HK-2 (cell line): ENCODE results near the gene MAN1C1.
"Not testable (repeated sequence)": the region's sequence is repeated elsewhere in the genome, so short reads cannot be mapped to it uniquely, and the experiment has no call there.

ENCODE experiments used
- DNase-seq: peaks from one replicate; pipeline ENCODE4 v3.0.0-alpha.2; 2018; ENCODE audit not compliant: unreplicated experiment

MAN1C1 gene

DNA sequence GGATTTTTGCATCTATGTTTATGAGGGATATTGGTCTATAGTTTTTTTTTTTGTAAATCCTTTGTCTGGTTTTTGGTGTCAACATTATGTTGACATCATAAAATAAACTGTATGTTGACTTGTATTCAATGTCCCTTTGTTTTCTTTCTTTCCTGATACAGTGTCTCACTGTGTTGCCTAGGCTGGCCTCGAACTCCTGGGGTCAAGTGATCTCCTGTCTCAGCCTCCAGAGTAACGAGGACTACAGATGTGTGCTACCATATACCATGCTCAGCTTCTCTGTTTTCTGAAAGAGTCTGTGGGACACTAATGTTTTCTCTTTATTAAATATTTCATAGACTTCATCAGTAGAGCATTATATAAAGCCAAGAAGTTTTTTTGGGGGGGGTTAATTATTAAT, 18.3 kb downstream of the MAN1C1 start:
- no peak for DNase-seq

- not testable (repeated sequence) for DNase-seq
Observed at GRCh38 chr1:25636141-25636540, 19.6 kb downstream of the MAN1C1 start.

GRCh38 chr1:25640646-25641328, 24.2 kb downstream of the MAN1C1 start:
- DNase-seq, result no peak

GRCh38 chr1:25641329-25641725, 24.7 kb downstream of the MAN1C1 start:
- DNase-seq, result no peak

- DNase-seq, result no peak
Observed at GRCh38 chr1:25641931-25642573, 25.5 kb downstream of the MAN1C1 start.

GRCh38 chr1:25642574-25643108, 26.1 kb downstream of the MAN1C1 start:
- DNase-seq, result no peak

DNA sequence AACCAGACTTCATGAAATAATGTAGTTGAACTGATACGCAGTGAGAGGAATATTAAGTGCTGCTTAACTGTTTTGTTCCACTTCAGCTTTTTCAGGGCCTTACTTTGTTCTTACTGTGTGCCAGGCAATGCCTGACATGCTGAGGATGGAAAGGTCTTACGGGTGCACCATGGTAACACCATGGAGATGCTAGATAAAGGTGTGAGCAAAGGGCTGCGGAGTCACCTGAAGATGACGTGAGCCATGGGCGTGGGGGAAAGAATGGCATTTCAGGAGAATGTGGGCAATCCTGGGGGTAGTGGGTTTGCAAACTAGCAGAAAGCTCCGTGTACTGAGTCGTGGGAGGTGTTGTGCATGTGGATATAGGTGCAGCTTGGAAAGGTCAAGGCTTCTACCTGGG, 27.3 kb downstream of the MAN1C1 start:
- no peak for DNase-seq

DNA sequence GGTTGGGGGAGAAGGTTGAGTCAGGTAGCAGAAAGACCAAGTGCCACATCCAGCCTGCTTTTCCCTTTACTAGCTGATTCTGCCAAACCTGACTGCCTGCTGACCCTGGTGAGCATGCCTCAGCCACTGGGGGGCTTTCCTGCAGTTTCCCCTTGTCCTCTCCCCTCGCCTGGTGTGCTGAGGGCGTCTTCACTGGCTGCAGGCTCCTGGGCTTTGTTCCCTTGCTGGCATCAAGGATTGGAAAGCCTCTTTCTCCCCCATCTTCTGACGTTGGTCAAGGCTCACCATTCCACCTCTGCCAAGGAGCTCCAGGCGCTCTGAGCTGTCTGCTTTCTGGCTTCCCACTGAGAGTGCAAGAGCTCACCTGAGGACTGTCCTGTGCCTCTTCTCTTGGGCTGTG, 28.4 kb downstream of the MAN1C1 start:
- no peak for DNase-seq

- DNase-seq, result no peak
Observed at GRCh38 chr1:25645637-25646400, 29.2 kb downstream of the MAN1C1 start.

DNA sequence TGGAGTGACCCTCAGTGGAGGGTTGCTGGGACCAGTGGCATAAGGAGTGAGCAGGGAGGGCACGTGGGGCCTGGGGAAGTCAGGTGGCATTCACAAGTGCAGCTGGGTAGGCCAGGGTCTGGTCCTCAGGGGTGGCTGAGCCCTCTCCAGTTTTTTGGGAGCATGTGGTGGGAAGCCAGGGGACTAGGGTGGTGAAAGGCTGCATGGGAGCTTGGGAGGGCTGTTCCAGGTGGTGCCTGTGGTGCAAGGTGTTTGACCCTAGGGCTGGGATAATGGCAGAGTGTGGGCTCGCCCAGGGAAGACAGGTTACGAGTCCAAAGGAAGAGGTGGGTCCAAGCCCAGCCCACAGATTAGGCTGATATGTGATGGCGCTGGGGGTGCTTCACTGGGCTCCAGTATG, 30.5 kb downstream of the MAN1C1 start:
- no peak for DNase-seq

DNA sequence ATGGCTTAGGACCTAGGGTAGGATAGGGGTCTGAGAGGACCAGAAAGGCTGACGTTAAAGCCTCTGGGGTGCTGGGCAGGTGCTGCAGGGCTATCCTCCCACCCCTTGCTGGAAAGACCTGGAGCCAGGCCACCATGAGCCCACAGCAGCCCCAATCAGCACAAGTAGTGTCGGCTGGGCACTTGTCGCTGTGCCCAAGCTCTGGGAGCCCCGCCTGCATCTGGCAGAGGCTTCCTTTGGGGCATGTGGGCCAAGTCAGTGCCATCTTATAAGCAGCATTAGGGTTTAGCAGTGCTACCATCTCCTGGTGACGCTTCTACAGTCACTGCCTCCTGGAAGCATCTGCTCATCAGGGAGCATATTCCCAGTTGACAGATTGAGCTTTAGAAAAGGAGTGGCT, 31.3 kb downstream of the MAN1C1 start:
- DNase-seq, result no peak

GRCh38 chr1:25648681-25649440, 32.3 kb downstream of the MAN1C1 start:
- no peak for DNase-seq

DNA sequence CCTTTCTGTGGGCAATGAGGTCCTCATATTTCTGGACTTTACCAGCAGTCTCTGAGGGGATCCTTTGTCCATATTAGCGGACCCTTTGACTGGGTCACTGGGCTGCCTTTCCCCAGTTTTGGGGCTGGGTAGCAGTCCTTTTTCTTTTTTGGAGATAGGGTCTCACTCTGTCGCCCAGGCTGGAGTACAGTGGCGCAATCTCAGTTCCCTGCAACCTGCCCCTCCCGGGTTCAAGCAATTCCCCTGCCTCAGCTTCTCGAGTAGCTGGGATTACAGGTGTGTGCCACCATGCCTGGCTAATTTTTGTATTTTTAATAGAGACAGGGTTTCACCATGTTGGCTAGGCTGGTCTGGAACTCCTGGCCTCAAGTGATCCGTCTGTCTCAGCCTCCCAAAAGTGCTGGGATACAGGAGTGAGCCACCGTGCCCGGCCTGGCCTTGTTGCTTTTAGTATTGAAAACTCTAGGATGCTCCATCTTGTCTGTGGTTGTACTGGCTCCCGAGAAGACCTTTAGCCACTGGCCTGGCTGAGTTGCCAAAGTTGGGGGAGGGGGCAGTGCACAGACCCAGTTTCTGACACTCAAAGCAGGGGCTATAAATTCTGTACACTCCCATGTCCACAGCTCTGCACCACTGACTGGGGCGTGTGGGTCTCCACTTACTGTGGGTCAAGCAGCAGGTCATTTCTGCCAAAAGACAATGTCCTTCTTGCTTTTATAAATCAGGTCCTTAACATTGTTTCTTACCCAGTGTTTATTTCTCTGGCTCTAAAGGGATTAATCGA, 33.1 kb downstream of the MAN1C1 start:
- DNase-seq, result no peak

DNA sequence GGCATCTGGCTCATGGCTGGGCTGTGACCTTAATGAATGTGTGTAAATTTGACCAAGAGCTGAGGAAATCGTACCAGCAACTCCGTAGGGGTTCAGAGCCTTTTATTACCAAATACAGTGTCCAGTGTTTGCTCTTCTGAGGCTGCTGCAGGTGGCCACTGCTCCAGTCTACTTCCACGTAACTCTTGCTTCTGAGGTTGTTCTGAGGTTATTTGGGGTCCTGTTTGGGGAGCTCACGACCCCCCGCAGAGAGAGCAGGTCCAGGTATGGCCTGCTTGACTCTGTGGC, 33.6 kb downstream of the MAN1C1 start:
- no peak for DNase-seq

- DNase-seq, result no peak
Observed at GRCh38 chr1:25651036-25651640, 34.5 kb downstream of the MAN1C1 start.

GRCh38 chr1:25651824-25652741, 35.5 kb downstream of the MAN1C1 start:
- no peak for DNase-seq

DNA sequence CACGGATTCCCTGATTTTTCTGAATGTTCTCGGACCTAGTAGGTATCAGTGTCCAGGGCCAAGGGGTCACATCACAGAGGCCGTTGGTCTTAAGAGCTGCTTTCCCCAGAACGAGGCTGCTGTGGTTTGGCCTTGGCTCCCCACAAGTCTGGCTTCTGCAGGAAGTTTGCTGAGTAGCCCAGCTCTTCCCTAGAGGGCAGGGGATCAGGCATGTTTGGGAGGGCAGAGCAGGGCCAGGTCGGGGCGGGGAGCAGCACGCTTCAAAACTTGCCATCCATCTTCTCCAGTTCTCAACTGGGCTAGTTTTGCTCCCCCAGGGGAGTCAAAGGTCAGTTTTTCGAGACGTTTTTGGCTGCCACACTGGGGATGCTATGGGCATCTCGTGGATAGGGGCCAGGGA, 37.0 kb downstream of the MAN1C1 start:
- DNase-seq, result no peak

- DNase-seq, result no peak
Observed at GRCh38 chr1:25654109-25654660, 37.6 kb downstream of the MAN1C1 start.

GRCh38 chr1:25657121-25657882, 40.7 kb downstream of the MAN1C1 start:
- DNase-seq, result no peak
